Naive thymus-derived CD4-positive, alpha-beta T cell (primary cell): Measurements from ENCODE around the gene EXD3. TPM values are rescaled to one million over a fixed set of nuclear protein-coding genes. Genes with fewer than 3 reads are reported as not detected.

ENCODE experiments used
- ATAC-seq: fragments of 150-1000 bp; cut with Tn5 transposase; 2 replicates; pipeline ENCODE4 v1.10.0; 2021; ENCODE audit warnings: mild to moderate bottlenecking, moderate library complexity
- CTCF ChIA-PET: fragments of 350-600 bp; sonication (Branson Sonifier 250); formaldehyde crosslinking; loops from one replicate; lab custom pipeline; 2021; ENCODE audit warnings: antibody characterized with exemption; lab: Charles Lee
- POLR2A ChIA-PET: fragments of 350-600 bp; sonication (Branson Sonifier 250); formaldehyde crosslinking; loops from one replicate; lab custom pipeline; 2021; ENCODE audit warnings: antibody characterized with exemption, inconsistent platforms; lab: Charles Lee
- DNase-seq, 9 donors: peaks; one replicate each; pipeline versions ENCODE4 v3.0.0 to v3.0.0-alpha.2; 2020 to 2022; ENCODE audit warnings: mixed read lengths in 1 of 9
- H3K27ac ChIP-seq: one replicate; pipeline ENCODE4 v1.7.0; 2013; ENCODE audit warnings: mild to moderate bottlenecking, low read depth, low read length, moderate library complexity
- H3K27me3 ChIP-seq, 2 donors: one replicate each; pipeline ENCODE4 v1.7.0; 2013; ENCODE audit warnings: low read length in 2 of 2, mild to moderate bottlenecking in 2 of 2, moderate library complexity in 2 of 2; ENCODE audit not compliant: control insufficient read depth in 2 of 2, insufficient read depth in 2 of 2
- H3K36me3 ChIP-seq, 3 experiments: 1 replicate in 2 of 3; 2 replicates in 1 of 3; pipeline ENCODE4 v1.7.0; 2013; ENCODE audit warnings: low read length in 3 of 3, mild to moderate bottlenecking in 3 of 3, moderate library complexity in 1 of 3; ENCODE audit not compliant: insufficient read depth in 3 of 3, control insufficient read depth in 2 of 3
- H3K4me1 ChIP-seq, 2 donors: one replicate each; pipeline ENCODE4 v1.7.0; 2013; ENCODE audit warnings: low read length in 2 of 2, mild to moderate bottlenecking in 2 of 2, moderate library complexity in 1 of 2; ENCODE audit not compliant: control insufficient read depth in 2 of 2, insufficient read depth in 2 of 2
- H3K4me3 ChIP-seq: 2 replicates; pipeline ENCODE4 v1.7.0; 2013; ENCODE audit warnings: mild to moderate bottlenecking, low read length
- H3K9me3 ChIP-seq, 3 experiments: 1 replicate in 2 of 3; 2 replicates in 1 of 3; pipeline ENCODE4 v1.7.0; 2013; ENCODE audit warnings: low read length in 3 of 3; ENCODE audit not compliant: control insufficient read depth in 2 of 3
- H3K27ac Mint-ChIP-seq, 9 donors: one replicate each; pipeline ENCODE4 v1.8.0; 2020 to 2022; ENCODE audit warnings: mixed read lengths in 9 of 9, mild to moderate bottlenecking in 8 of 9, moderate library complexity in 5 of 9, inconsistent platforms in 2 of 9
- H3K27me3 Mint-ChIP-seq, 5 donors: one replicate each; pipeline ENCODE4 v1.8.0; 2021 to 2022; ENCODE audit warnings: mixed read lengths in 5 of 5, mild to moderate bottlenecking in 1 of 5
- H3K36me3 Mint-ChIP-seq, 5 donors: one replicate each; pipeline ENCODE4 v1.8.0; 2020 to 2022; ENCODE audit warnings: mixed read lengths in 5 of 5, mild to moderate bottlenecking in 3 of 5, inconsistent platforms in 1 of 5
- H3K4me1 Mint-ChIP-seq, 7 donors: one replicate each; pipeline ENCODE4 v1.8.0; 2020 to 2022; ENCODE audit warnings: mixed read lengths in 7 of 7, mild to moderate bottlenecking in 3 of 7, inconsistent platforms in 1 of 7
- H3K4me3 Mint-ChIP-seq, 10 donors: one replicate each; pipeline ENCODE4 v1.8.0; 2020 to 2022; ENCODE audit warnings: mild to moderate bottlenecking in 10 of 10, mixed read lengths in 10 of 10, moderate library complexity in 6 of 10, inconsistent platforms in 2 of 10
- H3K9me3 Mint-ChIP-seq, 11 donors: one replicate each; pipeline ENCODE4 v1.8.0; 2020 to 2022; ENCODE audit warnings: mixed read lengths in 11 of 11, mild to moderate bottlenecking in 4 of 11, inconsistent platforms in 1 of 11, moderate library complexity in 1 of 11
- intact Hi-C, 2 donors: fragments of 100-400 bp; cut with micrococcal nuclease; formaldehyde crosslinking; loops; one replicate each; pipeline ENCODE4 v1.15.1; 2023
- polyA plus RNA-seq, 2 donors: library from polyadenylated mRNA; unstranded; fragments of 300-500 nt; fragmentation: Illumina TruSeq; gene quantifications; one replicate each; pipeline ENCODE4 v1.2.3, GENCODE V29; 2021
- total RNA-seq, 6 experiments: library from RNA in 5 of 6; stranded (reverse) in 5 of 6; gene quantifications; 1 replicate in 5 of 6; 2 replicates in 1 of 6; pipeline ENCODE4 v1.2.3 and lab custom pipeline; 2021 to 2026

Gene EXD3
- total and polyA plus RNA-seq, 7 experiments from 2014 or later = 3.5 to 27.2 (median 23.4) TPM

DNA sequence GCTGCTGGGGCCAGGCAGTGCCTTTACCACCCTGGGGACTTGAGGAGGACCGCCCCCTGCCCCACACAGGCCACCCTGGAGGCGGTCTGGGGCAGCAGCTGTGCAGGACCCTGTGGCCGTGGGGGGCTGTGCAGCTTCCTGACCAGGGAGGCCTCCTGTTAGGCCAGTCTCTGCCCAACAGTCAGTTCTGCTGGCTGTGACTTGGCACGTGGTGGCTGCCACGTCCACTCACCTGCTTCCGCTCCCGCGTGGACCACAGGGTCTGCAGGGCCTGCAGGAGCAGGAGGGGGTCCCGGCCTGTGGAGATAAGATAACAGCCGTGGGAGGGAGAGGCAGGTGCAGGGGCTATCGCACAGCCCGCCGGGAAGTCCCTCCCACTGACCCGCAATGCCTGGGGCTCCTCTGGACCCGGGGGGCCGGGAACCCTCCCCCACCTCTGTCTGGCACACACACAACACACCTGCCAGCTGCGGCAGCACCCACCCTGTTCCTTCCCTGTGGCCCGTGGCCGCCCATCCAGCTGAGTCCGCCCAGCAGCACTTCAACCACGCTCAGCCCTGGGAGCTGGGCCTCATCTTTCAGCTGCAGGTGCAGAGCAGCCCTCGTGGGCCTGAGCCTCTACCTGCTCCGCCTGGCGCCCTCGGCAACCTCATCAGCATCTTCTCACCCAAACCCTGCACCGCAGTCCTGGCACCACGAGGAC is 39.7 kb downstream of the EXD3 start:
- intact Hi-C loops = no loop called here
- H3K9me3 Mint-ChIP-seq = peaks cover 0 to 5% (median 0%) of the 10 kb centered on the region in 11 donors
- H3K36me3 Mint-ChIP-seq = peaks cover 0 to 10% (median 3%) of the 10 kb centered on the region in 5 donors
- Histone ChIP-seq H3K36me3 (no peaks in the 10 kb centered on the region), H3K9me3 (no peaks in the 10 kb centered on the region), H3K4me3 (no peak overlapping the region), H3K27ac (no peak overlapping the region), H3K4me1 (peaks cover 3 to 12% of the 10 kb centered on the region in 2 donors), H3K27me3 (no peaks in the 10 kb centered on the region)
- DNase-seq (no peak), ATAC-seq (no peak)
- no peaks in the 10 kb centered on the region for H3K27me3 Mint-ChIP-seq
- ChIA-PET CTCF (no interaction called here), POLR2A (no interaction called here)
- peak overlapping the region in 1 of 9 donors; percentile 75 for H3K27ac Mint-ChIP-seq
- H3K4me3 Mint-ChIP-seq = no peak overlapping the region
- H3K4me1 Mint-ChIP-seq = peaks cover 0 to 14% (median 4%) of the 10 kb centered on the region in 7 donors

DNA sequence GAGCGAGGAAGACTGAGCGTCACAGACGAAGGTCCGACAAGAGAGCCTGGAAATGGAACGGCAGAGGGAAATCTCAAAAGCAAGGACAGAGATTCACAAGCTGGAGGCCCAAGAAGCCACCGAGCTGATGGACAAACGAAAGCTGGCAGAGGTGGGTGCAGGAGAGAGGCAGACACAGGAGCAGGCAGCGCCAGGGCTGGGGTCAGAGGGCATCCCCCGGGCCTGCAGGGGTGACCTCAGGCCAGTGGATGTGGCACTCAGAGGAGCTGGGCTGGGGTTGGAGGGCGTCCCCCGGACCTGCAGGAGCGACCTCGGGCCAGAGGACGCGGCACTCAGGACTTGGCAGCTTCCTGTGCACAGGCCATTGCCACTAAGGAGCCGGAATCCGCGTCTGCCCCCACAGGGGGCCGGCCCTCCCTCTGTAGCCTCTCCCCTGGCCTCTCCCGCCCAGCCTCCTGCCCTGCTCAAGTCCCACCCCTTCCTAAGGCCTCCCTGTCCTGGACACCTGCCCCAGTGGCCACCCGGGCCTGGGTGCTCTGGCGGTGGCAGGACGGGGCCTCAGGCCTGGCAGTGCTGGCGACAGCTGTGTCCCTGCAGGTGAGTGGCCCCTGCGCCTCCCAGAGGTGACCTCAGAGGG is 40.4 kb downstream of the EXD3 start:
- peak overlapping the region in 2 of 9 donors; percentile 46 to 86 for H3K27ac Mint-ChIP-seq
- Histone ChIP-seq H3K36me3 (no peaks in the 10 kb centered on the region), H3K4me3 (no peak overlapping the region), H3K4me1 (peaks cover 0 to 7% of the 10 kb centered on the region in 2 donors), H3K9me3 (no peaks in the 10 kb centered on the region), H3K27ac (no peak overlapping the region), H3K27me3 (no peaks in the 10 kb centered on the region)
- peaks cover 0 to 5% (median 0%) of the 10 kb centered on the region in 11 donors for H3K9me3 Mint-ChIP-seq
- no peak for DNase-seq
- no peaks in the 10 kb centered on the region for H3K27me3 Mint-ChIP-seq
- ChIA-PET POLR2A (no interaction called here), CTCF (no interaction called here)
- intact Hi-C loops = no loop called here
- peaks cover 0 to 11% (median under 1%) of the 10 kb centered on the region in 7 donors for H3K4me1 Mint-ChIP-seq
- no peak for ATAC-seq
- H3K36me3 Mint-ChIP-seq = peaks cover 0 to 10% (median 3%) of the 10 kb centered on the region in 5 donors
- H3K4me3 Mint-ChIP-seq = no peak overlapping the region

DNA sequence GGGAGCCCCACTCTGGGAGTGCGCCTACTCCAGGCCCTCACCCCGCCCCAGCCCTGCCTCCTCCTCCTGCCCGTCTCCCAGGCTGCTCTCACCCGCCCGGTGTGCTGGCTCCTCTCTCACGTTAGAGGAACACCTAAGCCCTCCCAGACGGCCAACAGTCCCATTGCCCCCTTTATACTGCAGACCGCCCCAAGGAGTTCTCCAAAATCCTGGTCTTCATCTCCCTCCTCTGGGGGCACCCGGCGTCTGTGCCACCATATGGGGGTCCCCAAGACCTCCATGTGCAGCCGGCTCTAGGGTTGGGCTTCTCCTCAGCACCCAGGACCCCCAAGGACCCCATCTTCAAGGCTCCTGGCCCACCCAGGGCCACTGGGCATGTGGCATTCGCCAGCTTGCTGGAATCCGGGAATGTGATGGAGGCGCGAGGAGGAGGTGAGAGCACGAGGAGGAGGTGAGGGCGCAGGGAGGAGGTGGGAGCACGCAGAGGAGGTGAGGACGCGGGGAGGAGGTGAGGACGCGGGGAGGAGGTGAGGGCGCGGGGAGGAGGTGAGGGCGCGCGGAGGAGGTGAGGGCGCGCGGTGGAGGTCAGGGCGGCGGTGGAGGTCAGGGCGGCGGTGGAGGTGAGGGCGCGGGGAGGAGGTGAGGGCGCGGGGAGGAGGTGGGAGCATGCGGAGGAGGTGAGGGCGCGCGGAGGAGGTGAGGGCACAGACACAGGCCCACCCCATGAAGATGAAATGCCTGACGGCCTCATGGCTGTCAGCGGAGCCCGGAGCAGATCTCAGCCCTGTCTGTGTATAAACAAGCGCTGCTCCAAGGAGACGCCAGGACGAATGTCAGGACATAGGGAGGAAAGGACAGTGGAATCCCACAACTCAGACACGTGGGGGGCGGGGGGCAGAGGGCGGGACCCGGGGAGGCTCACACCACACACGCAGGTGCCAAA is 41.2 kb downstream of the EXD3 start:
- Mint-ChIP-seq H3K4me3 (no peak overlapping the region), H3K36me3 (peaks cover 0 to 10% (median 3%) of the 10 kb centered on the region in 5 donors), H3K27ac (peak overlapping the region in 2 of 9 donors; percentile 46 to 67), H3K4me1 (peaks cover 0 to 4% (median 0%) of the 10 kb centered on the region in 7 donors), H3K27me3 (no peaks in the 10 kb centered on the region), H3K9me3 (peaks cover 0 to 5% (median 0%) of the 10 kb centered on the region in 11 donors)
- CTCF ChIA-PET = no interaction called here
- intact Hi-C loops = no loop called here
- DNase-seq (no peak), ATAC-seq (no peak)
- no peaks in the 10 kb centered on the region for H3K36me3 ChIP-seq
- no peak overlapping the region for H3K4me3 ChIP-seq
- H3K9me3 ChIP-seq = no peaks in the 10 kb centered on the region
- no peaks in the 10 kb centered on the region for H3K27me3 ChIP-seq
- no peaks in the 10 kb centered on the region for H3K4me1 ChIP-seq
- no peak overlapping the region for H3K27ac ChIP-seq
- POLR2A ChIA-PET = no interaction called here

DNA sequence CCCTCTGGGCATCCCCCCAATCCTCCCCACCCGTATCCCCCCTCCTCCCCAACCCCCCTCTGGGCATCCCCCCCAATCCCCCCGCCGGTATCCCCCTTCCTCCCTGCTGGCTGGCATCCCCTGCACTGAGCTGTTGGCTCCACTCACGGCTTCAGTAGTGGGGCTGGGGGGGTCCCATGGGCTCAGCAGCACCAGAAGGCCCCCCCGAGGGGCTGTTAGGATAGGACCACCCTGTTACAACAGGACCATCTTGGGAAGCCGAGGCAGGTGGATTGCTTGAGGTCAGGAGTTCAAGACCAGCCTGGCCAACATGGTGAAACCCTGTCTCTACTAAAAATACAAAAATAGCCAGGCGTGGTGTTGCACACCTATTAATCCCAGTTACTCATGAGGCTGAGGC is 42.4 kb downstream of the EXD3 start:
- CTCF ChIA-PET = no interaction called here
- no peak for DNase-seq
- no peaks in the 10 kb centered on the region for H3K27me3 Mint-ChIP-seq

DNA sequence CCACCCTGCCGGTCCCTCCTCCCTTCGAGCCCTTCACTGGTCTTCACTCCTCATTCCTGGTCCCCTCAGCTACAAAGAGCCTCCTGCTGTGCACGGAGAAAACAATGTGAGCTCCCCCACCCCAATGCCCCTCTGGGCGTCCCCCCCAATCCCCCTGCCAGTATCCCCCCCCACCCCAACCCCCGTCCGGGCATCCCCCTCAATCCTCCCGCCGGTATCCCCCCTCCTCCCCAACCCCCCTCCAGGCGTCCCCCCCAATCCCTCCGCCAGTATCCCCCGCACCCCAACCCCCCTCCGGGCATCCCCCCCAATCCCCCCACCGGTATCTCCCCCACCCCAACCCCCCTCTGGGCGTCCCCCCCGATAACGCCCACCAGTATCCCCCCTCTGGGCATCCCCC is 42.8 kb downstream of the EXD3 start:
- Mint-ChIP-seq H3K27ac (no peak overlapping the region), H3K9me3 (peaks cover 0 to 10% (median 0%) of the 10 kb centered on the region in 11 donors)

More for the DNA sequence above, 42.4 kb downstream of the EXD3 start:
- intact Hi-C loops = no loop called here
- ATAC-seq = no peak
- H3K36me3 Mint-ChIP-seq = peaks cover 0 to 10% (median 3%) of the 10 kb centered on the region in 5 donors
- no peak overlapping the region for H3K27ac Mint-ChIP-seq
- POLR2A ChIA-PET = no interaction called here
- H3K36me3 ChIP-seq = no peaks in the 10 kb centered on the region
- H3K27ac ChIP-seq = no peak overlapping the region
- H3K4me1 Mint-ChIP-seq = no peaks in the 10 kb centered on the region
- H3K4me1 ChIP-seq = no peaks in the 10 kb centered on the region
- H3K27me3 ChIP-seq = no peaks in the 10 kb centered on the region
- H3K4me3 ChIP-seq = no peak overlapping the region
- peaks cover 0 to 8% (median 0%) of the 10 kb centered on the region in 11 donors for H3K9me3 Mint-ChIP-seq
- no peak overlapping the region for H3K4me3 Mint-ChIP-seq
- no peaks in the 10 kb centered on the region for H3K9me3 ChIP-seq

DNA sequence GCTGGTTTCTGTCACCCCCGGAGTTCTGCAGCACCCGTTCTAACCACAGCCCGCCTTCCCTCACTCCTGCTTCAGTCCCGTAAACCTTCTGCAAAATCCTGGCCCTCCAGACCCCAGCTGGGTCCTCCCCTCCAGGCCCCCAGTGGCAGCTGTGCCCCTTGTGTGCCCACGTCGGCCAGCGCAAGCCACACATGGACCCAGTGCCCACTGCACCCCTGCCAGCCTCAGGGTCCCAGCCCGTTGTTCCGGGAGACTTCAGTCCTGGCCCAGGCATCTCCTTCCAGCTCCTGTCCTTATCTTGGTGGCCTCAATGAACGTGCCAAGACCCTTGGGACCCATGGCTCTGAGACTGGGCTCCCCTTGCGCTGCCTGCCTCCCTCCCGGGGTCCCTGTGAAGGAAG is 43.2 kb downstream of the EXD3 start:
- Histone ChIP-seq H3K4me3 (no peak overlapping the region), H3K9me3 (no peaks in the 10 kb centered on the region), H3K36me3 (no peaks in the 10 kb centered on the region), H3K27ac (no peak overlapping the region), H3K4me1 (no peaks in the 10 kb centered on the region), H3K27me3 (no peaks in the 10 kb centered on the region)
- H3K36me3 Mint-ChIP-seq = peaks cover 0 to 10% (median 7%) of the 10 kb centered on the region in 5 donors
- H3K27me3 Mint-ChIP-seq = no peaks in the 10 kb centered on the region
- H3K9me3 Mint-ChIP-seq = peaks cover 0 to 10% (median 0%) of the 10 kb centered on the region in 11 donors
- no peak for DNase-seq
- no peaks in the 10 kb centered on the region for H3K4me1 Mint-ChIP-seq
- POLR2A ChIA-PET = no interaction called here
- H3K27ac Mint-ChIP-seq = no peak overlapping the region
- H3K4me3 Mint-ChIP-seq = no peak overlapping the region
- ATAC-seq = no peak
- CTCF ChIA-PET = no interaction called here
- intact Hi-C loops = no loop called here

More for the DNA sequence above, 42.8 kb downstream of the EXD3 start:
- ATAC-seq (no peak), DNase-seq (no peak)
- no peak overlapping the region for H3K27ac ChIP-seq
- no peaks in the 10 kb centered on the region for H3K27me3 ChIP-seq
- Mint-ChIP-seq H3K36me3 (peaks cover 0 to 10% (median 7%) of the 10 kb centered on the region in 5 donors), H3K4me3 (no peak overlapping the region), H3K4me1 (no peaks in the 10 kb centered on the region), H3K27me3 (no peaks in the 10 kb centered on the region)
- H3K4me1 ChIP-seq = no peaks in the 10 kb centered on the region
- no peaks in the 10 kb centered on the region for H3K9me3 ChIP-seq
- intact Hi-C loops = no loop called here
- H3K4me3 ChIP-seq = no peak overlapping the region
- H3K36me3 ChIP-seq = no peaks in the 10 kb centered on the region
- ChIA-PET POLR2A (no interaction called here), CTCF (no interaction called here)
